Measurements from ENCODE around the gene TLE4.

DNA sequence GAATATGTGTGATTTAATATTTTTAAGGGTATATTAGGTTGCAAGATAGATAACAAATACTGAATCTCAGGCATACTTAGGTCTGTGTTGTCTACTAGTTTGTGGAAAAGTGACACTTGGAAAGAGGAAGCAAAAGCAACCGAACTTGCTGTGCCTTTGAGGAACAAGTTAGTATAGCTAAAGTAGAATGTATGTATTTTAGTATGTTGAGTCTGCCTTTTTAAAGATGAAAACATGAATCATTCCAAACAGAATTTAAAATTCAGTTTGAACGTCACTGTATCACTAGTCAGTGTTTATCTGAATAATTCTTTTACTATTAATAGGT, 12.9 kb downstream of the TLE4 start:
- TF ChIP-seq CTCF (IDR thresholded peaks at IDR 0.05; ENCODE audit: low read length) (no peak), EZH2phosphoT487 (IDR thresholded peaks at IDR 0.05; ENCODE audit: low read length) (no peak), EZH2 (optimal IDR thresholded peaks at IDR 0.05; ENCODE audit: low read depth, low read length) (no peak)
